Ascending aorta (tissue), 2 donors: ENCODE measurements around the gene HTT. TPM values are rescaled to one million over a fixed set of nuclear protein-coding genes. Genes with fewer than 3 reads are reported as not detected.

ENCODE experiments used
- DNase-seq, 2 donors: peaks; one replicate each; pipeline ENCODE4 v3.0.0-alpha.2; 2019; ENCODE audit warnings: low spot score in 2 of 2
- H3K27ac ChIP-seq, 2 donors: fragments of 200-600 bp; sonication (generic); one replicate each; pipeline ENCODE4 v1.5.1; 2016 to 2017; ENCODE audit warnings: mild to moderate bottlenecking in 1 of 2
- H3K27me3 ChIP-seq: fragments of 200-600 bp; sonication (generic); one replicate; pipeline ENCODE4 v1.5.1; 2017
- H3K36me3 ChIP-seq, 2 donors: fragments of 200-600 bp; sonication (generic); one replicate each; pipeline ENCODE4 v1.5.1; 2016
- H3K4me1 ChIP-seq, 2 donors: fragments of 200-600 bp; sonication (generic); one replicate each; pipeline ENCODE4 v1.5.1; 2016 to 2017; ENCODE audit warnings: mild to moderate bottlenecking in 1 of 2
- H3K4me3 ChIP-seq, 2 donors: fragments of 200-600 bp; sonication (generic); one replicate each; pipeline ENCODE4 v1.5.1; 2016 to 2017; ENCODE audit warnings: mild to moderate bottlenecking in 1 of 2
- H3K9me3 ChIP-seq, 2 donors: fragments of 200-600 bp; sonication (generic); one replicate each; pipeline ENCODE4 v1.5.1; 2016
- intact Hi-C: fragments of 100-400 bp; cut with DNase I; formaldehyde crosslinking; loops from one replicate; pipeline ENCODE4 v1.15.1; 2023
- total RNA-seq: library from RNA; depleted of rRNA; stranded (reverse); fragments of >200 nt; gene quantifications from one replicate; pipeline ENCODE4 v1.1.0, GENCODE V29; 2016
- TF ChIP-seq, protein P1 (sequence below), 3 experiments: fragments of 200-600 bp in 2 of 3; fragments of 450-650 bp in 1 of 3; sonication (generic) in 2 of 3; IDR thresholded peaks; one replicate each; pipeline ENCODE4 v1.5.1; 2016 to 2019; ENCODE audit warnings: antibody characterized with exemption in 3 of 3, mild to moderate bottlenecking in 1 of 3, moderate library complexity in 1 of 3

HTT gene
- total RNA-seq, 1 donor from 2014 or later: 23.7 TPM

DNA sequence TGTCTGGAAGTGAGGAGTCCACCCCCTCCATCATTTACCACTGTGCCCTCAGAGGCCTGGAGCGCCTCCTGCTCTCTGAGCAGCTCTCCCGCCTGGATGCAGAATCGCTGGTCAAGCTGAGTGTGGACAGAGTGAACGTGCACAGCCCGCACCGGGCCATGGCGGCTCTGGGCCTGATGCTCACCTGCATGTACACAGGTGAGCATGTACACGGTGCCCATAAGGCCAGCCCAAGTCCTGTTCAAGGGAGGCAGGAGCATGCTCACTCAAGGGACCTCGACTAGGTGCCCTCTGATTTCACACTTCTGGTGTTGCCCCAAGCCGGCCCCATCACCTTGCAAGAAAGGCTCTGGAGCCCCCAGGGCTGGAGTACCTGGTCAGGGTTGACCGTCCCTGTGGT is 161.1 kb downstream of the HTT start:
- H3K9me3 ChIP-seq: no peaks in the 10 kb centered on the region
- no peak overlapping the region for H3K4me3 ChIP-seq
- intact Hi-C loops: no loop called here
- no peaks in the 10 kb centered on the region for H3K4me1 ChIP-seq
- TF ChIP-seq, protein P1, sequence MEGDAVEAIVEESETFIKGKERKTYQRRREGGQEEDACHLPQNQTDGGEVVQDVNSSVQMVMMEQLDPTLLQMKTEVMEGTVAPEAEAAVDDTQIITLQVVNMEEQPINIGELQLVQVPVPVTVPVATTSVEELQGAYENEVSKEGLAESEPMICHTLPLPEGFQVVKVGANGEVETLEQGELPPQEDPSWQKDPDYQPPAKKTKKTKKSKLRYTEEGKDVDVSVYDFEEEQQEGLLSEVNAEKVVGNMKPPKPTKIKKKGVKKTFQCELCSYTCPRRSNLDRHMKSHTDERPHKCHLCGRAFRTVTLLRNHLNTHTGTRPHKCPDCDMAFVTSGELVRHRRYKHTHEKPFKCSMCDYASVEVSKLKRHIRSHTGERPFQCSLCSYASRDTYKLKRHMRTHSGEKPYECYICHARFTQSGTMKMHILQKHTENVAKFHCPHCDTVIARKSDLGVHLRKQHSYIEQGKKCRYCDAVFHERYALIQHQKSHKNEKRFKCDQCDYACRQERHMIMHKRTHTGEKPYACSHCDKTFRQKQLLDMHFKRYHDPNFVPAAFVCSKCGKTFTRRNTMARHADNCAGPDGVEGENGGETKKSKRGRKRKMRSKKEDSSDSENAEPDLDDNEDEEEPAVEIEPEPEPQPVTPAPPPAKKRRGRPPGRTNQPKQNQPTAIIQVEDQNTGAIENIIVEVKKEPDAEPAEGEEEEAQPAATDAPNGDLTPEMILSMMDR (IDR thresholded peaks at IDR 0.05): no peak
- peaks cover 75 to 93% of the 10 kb centered on the region in 2 donors for H3K36me3 ChIP-seq
- H3K27me3 ChIP-seq: no peaks in the 10 kb centered on the region
- H3K27ac ChIP-seq: no peak overlapping the region
- no peak for DNase-seq

DNA sequence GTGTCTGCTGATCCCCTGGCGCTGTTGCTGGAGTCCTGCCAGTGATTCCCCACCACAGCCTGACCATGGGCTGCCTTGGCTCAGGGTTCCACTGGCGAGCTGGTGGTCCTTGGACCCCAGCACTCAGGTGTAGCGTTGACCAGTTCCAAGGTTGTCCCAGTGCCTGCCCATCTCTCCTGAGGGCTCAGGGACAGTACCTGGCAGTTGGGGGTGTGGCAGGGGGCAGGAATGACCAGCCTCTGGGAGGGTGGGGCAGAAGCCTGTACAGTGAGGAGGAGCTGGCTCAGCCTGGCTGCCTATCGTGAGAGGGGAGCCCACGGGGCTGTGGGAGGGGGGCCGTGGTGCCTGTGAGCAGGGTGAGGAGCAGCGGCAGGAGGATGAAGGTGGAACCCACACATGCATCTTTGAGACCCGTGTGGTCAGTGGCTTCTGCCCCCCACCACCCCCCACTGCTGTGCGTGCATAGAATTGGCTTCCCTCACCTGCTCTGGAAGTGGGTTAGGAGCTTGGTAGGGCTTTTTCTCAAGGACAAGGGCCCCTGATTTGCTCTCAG is 161.9 kb downstream of the HTT start:
- Histone ChIP-seq H3K4me1 (no peaks in the 10 kb centered on the region), H3K36me3 (peaks cover 70 to 90% of the 10 kb centered on the region in 2 donors), H3K9me3 (no peaks in the 10 kb centered on the region), H3K27ac (no peak overlapping the region), H3K4me3 (no peak overlapping the region), H3K27me3 (no peaks in the 10 kb centered on the region)
- TF ChIP-seq, protein P1 (IDR thresholded peaks at IDR 0.05): no peak
- no peak for DNase-seq
- intact Hi-C loops: no loop called here

DNA sequence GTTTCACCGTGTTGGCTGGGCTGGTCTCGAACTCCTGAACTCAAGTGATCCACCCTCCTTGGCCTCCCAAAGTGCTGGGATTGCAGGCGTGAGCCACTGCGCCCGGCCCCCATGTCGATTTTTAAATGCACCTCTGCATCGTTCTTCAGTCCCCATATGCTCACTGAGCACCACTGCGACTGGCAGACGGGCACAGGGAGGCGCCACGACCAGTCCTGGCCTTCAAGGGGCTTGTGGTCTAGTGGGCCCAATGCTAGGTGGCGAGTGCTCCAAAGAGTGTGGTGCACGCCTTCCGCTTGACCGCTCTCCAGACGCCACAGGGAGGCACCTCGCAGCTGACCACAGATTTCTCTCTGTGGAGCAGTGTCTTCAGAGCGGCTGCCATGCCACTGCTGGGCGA is 162.8 kb downstream of the HTT start:
- Histone ChIP-seq H3K36me3 (peaks cover 67 to 84% of the 10 kb centered on the region in 2 donors), H3K27ac (no peak overlapping the region), H3K4me3 (no peak overlapping the region), H3K9me3 (no peaks in the 10 kb centered on the region), H3K27me3 (no peaks in the 10 kb centered on the region), H3K4me1 (no peaks in the 10 kb centered on the region)
- TF ChIP-seq, protein P1 (IDR thresholded peaks at IDR 0.05): no peak
- intact Hi-C loops: no loop called here
- no peak for DNase-seq

GRCh38 chr4:3237712-3238560 is 163.5 kb downstream of the HTT start:
- Histone ChIP-seq H3K4me1 (no peaks in the 10 kb centered on the region), H3K27me3 (no peaks in the 10 kb centered on the region), H3K36me3 (peaks cover 62 to 77% of the 10 kb centered on the region in 2 donors), H3K27ac (no peak overlapping the region), H3K9me3 (no peaks in the 10 kb centered on the region), H3K4me3 (no peak overlapping the region)
- intact Hi-C loops: no loop called here
- DNase-seq: no peak
- TF ChIP-seq, protein P1 (IDR thresholded peaks at IDR 0.05): no peak

DNA sequence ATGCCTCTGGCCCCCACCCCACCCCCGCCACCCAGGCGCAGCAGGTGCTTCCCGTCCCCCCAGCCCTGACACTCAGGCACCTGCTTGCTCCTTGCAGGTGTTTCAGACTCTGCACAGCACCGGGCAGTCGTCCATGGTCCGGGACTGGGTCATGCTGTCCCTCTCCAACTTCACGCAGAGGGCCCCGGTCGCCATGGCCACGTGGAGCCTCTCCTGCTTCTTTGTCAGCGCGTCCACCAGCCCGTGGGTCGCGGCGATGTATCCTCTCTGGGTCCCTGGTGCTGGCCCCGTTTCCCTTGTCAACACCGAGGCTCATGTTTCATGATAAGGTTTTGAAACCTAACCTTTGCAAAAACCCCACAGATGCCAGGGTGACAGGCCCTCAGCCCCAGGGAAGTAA is 164.2 kb downstream of the HTT start:
- Histone ChIP-seq H3K27ac (no peak overlapping the region), H3K27me3 (no peaks in the 10 kb centered on the region), H3K4me1 (no peaks in the 10 kb centered on the region), H3K36me3 (peaks cover 54 to 69% of the 10 kb centered on the region in 2 donors), H3K4me3 (no peak overlapping the region), H3K9me3 (no peaks in the 10 kb centered on the region)
- TF ChIP-seq, protein P1 (IDR thresholded peaks at IDR 0.05): no peak
- DNase-seq: no peak
- intact Hi-C loops: no loop called here
